Astrocyte of the spinal cord (primary cell): ENCODE results near the gene TMEM215.

Experiments
- DNase-seq: peaks from one replicate; pipeline ENCODE4 v3.0.0; 2011; ENCODE audit warnings: low read depth, low spot score
- H3K4me3 ChIP-seq: 2 replicates; pipeline ENCODE4 v1.5.1; 2011; ENCODE audit warnings: low read depth, mild to moderate bottlenecking, low read length, moderate library complexity
- CTCF ChIP-seq: IDR thresholded peaks from 2 replicates; pipeline ENCODE4 v1.5.1; 2012; ENCODE audit warnings: low read depth, mild to moderate bottlenecking, low read length, inconsistent platforms
- in situ Hi-C: cut with HindIII; loops from 2 replicates; pipeline ENCODE4 v1.10.0; 2017; ENCODE audit warnings: low sequenced_read_pairs

Gene TMEM215

GRCh38 chr9:32783168-32783891 is at the start of gene TMEM215:
TSS of gene TMEM215 (plus strand) at chr9:32783540. CDS start at chr9:32784184, 644 bp downstream.
- no peak within 1 kb of the TSS for H3K4me3 ChIP-seq
- in situ Hi-C loops = no loop called here
- DNase-seq = peak; percentile 1
- TF ChIP-seq CTCF = no peak

GRCh38 chr9:32735476-32735875 is 47.9 kb upstream of the TMEM215 start:
- no peak overlapping the region for H3K4me3 ChIP-seq
- no peak for DNase-seq
- in situ Hi-C loops = no loop called here
- no peak for TF ChIP-seq CTCF

- no peak for TF ChIP-seq CTCF
These were observed 46.0 kb upstream of the TMEM215 start for GRCh38 chr9:32737378-32737777.

GRCh38 chr9:32738501-32739172 is 44.7 kb upstream of the TMEM215 start:
- in situ Hi-C loops = no loop called here
- TF ChIP-seq CTCF = no peak
- H3K4me3 ChIP-seq = no peak overlapping the region
- peak; percentile 3 for DNase-seq

More at GRCh38 chr9:32737378-32737777, 46.0 kb upstream of the TMEM215 start:
- in situ Hi-C loops = no loop called here
- DNase-seq = no peak
- H3K4me3 ChIP-seq = no peak overlapping the region

GRCh38 chr9:32741706-32742105 is 41.6 kb upstream of the TMEM215 start:
- H3K4me3 ChIP-seq = no peak overlapping the region
- in situ Hi-C loops = no loop called here
- no peak for TF ChIP-seq CTCF
- peak; percentile 34 for DNase-seq

- in situ Hi-C loops = no loop called here
- peak; percentile 15 for DNase-seq
- no peak for TF ChIP-seq CTCF
- H3K4me3 ChIP-seq = no peak overlapping the region
These were observed 41.0 kb upstream of the TMEM215 start for GRCh38 chr9:32742296-32742695.
